Fibroblast of lung (primary cell): Measurements from ENCODE around the gene EXPH5. TPM values are rescaled to one million over a fixed set of nuclear protein-coding genes. Genes with fewer than 3 reads are reported as not detected.
A peak's percentile ranks its signal among the peaks of the same experiment; 100 is the strongest.

Experiments used
- DNase-seq, 2 donors: peaks; one replicate each; pipeline versions ENCODE4 v3.0.0 to v3.0.0-alpha.2; 2010; ENCODE audit warnings: low read depth in 2 of 2
- H2AFZ ChIP-seq: 2 replicates; pipeline ENCODE4 v1.5.1; 2012; ENCODE audit warnings: low read length, control low read depth, inconsistent platforms
- H3K27ac ChIP-seq: 2 replicates; pipeline ENCODE4 v1.5.1; 2011; ENCODE audit warnings: low read length, control low read depth; ENCODE audit not compliant: insufficient read depth
- H3K27me3 ChIP-seq: 2 replicates; pipeline ENCODE4 v1.5.1; 2011; ENCODE audit warnings: mild to moderate bottlenecking, low read length; ENCODE audit not compliant: control insufficient read depth, insufficient read depth
- H3K36me3 ChIP-seq: 2 replicates; pipeline ENCODE4 v1.5.1; 2011; ENCODE audit warnings: low read length; ENCODE audit not compliant: control insufficient read depth, insufficient read depth
- H3K4me1 ChIP-seq: 2 replicates; pipeline ENCODE4 v1.5.1; 2011; ENCODE audit warnings: low read length; ENCODE audit not compliant: control insufficient read depth, insufficient read depth; ENCODE audit errors: extremely low read depth
- H3K4me2 ChIP-seq: 2 replicates; pipeline ENCODE4 v1.5.1; 2011; ENCODE audit warnings: low read length, control low read depth; ENCODE audit not compliant: insufficient read depth; ENCODE audit errors: extremely low read depth
- H3K4me3 ChIP-seq, 4 experiments: fragments of 200-600 bp in 1 of 4; sonication (generic) in 1 of 4; replicated peaks in 1 of 4; 2 replicates each; pipeline ENCODE4 v1.5.1; 2011 to 2016; ENCODE audit warnings: low read length in 4 of 4, low read depth in 3 of 4, mild to moderate bottlenecking in 3 of 4, control low read depth in 2 of 4, inconsistent platforms in 1 of 4, mixed read lengths in 1 of 4; ENCODE audit not compliant: insufficient read depth in 1 of 4; ENCODE audit errors: control extremely low read depth in 1 of 4
- H3K79me2 ChIP-seq: 2 replicates; pipeline ENCODE4 v1.5.1; 2012; ENCODE audit warnings: mild to moderate bottlenecking, low read length, inconsistent platforms; ENCODE audit not compliant: control insufficient read depth, insufficient read depth
- H3K9ac ChIP-seq: 2 replicates; pipeline ENCODE4 v1.5.1; 2011; ENCODE audit warnings: mild to moderate bottlenecking, low read length, control low read depth; ENCODE audit not compliant: insufficient read depth
- H3K9me3 ChIP-seq: 2 replicates; pipeline ENCODE4 v1.5.1; 2012; ENCODE audit warnings: low read depth, low read length; ENCODE audit not compliant: control insufficient read depth, insufficient read depth
- H4K20me1 ChIP-seq: 2 replicates; pipeline ENCODE4 v1.5.1; 2011; ENCODE audit warnings: low read length; ENCODE audit not compliant: control insufficient read depth, insufficient read depth; ENCODE audit errors: extremely low read depth
- EZH2 ChIP-seq: IDR thresholded peaks from 2 replicates; pipeline ENCODE4 v1.5.1; 2012; ENCODE audit warnings: low read length, control low read depth, mild to moderate bottlenecking; ENCODE audit errors: missing control alignments
- polyA plus RNA-seq, 2 donors: library from polyadenylated mRNA; depleted of rRNA in 1 of 2; stranded (reverse) in 1 of 2; unstranded in 1 of 2; fragments of >200 nt; gene quantifications; 2 replicates each; pipeline ENCODE4 v1.2.1, GENCODE V29; 2011 to 2012; ENCODE audit warnings: missing spikeins in 1 of 2
- total RNA-seq: library from RNA; depleted of rRNA; stranded (reverse); fragments of >200 nt; gene quantifications from 2 replicates; pipeline ENCODE4 v1.2.1, GENCODE V29; 2014
- TF ChIP-seq, protein P1 (sequence below), 2 donors: IDR thresholded peaks in 1 of 2; conservative IDR thresholded peaks in 1 of 2; 1 replicate in 1 of 2; 2 replicates in 1 of 2; pipeline ENCODE4 v1.5.1; 2011 to 2012; ENCODE audit warnings: low read length in 2 of 2, control low read depth in 1 of 2, inconsistent platforms in 1 of 2, low read depth in 1 of 2, mild to moderate bottlenecking in 1 of 2

The EXPH5 gene
- total and polyA plus RNA-seq, 2 donors (not counting 1 experiment from before 2014, with no cell fraction given), result 2.9 to 11.2 TPM

DNA sequence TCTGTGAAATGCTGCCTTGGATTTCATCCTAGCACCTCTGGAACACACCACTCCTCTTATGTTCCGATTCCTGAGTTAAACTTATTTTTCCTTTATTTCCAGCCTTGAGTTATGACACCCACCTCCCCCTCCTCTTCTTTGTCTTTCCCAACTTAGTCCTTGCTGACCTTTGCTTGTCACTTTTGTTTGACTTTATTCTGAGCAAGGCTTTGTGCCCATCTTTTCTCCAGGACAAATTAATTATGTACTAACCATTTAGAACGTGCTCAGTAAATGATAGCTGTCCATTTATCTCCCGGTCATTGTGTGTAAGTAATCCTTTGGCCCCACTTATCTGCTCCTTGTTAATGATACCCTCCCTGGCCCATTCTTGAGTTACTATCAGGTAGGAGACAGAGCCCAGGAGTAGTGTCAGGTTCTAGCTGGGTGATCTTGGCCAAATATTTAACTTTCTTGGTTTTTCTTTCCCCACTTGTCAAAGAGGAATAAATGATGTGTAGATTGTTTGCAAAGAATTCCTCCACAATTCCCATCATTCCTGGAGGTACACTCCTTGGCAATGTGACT lies 44.2 kb downstream of the EXPH5 start:
- no peak for DNase-seq
- Histone ChIP-seq H4K20me1 (no peaks in the 10 kb centered on the region), H3K79me2 (no peaks in the 10 kb centered on the region), H3K27me3 (no peaks in the 10 kb centered on the region), H3K36me3 (no peaks in the 10 kb centered on the region), H2AFZ (no peak overlapping the region), H3K27ac (no peak overlapping the region), H3K9ac (no peak overlapping the region), H3K4me2 (no peak overlapping the region), H3K9me3 (no peaks in the 10 kb centered on the region), H3K4me1 (no peaks in the 10 kb centered on the region), H3K4me3 (no peak overlapping the region)
- TF ChIP-seq, protein P1, sequence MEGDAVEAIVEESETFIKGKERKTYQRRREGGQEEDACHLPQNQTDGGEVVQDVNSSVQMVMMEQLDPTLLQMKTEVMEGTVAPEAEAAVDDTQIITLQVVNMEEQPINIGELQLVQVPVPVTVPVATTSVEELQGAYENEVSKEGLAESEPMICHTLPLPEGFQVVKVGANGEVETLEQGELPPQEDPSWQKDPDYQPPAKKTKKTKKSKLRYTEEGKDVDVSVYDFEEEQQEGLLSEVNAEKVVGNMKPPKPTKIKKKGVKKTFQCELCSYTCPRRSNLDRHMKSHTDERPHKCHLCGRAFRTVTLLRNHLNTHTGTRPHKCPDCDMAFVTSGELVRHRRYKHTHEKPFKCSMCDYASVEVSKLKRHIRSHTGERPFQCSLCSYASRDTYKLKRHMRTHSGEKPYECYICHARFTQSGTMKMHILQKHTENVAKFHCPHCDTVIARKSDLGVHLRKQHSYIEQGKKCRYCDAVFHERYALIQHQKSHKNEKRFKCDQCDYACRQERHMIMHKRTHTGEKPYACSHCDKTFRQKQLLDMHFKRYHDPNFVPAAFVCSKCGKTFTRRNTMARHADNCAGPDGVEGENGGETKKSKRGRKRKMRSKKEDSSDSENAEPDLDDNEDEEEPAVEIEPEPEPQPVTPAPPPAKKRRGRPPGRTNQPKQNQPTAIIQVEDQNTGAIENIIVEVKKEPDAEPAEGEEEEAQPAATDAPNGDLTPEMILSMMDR (conservative IDR thresholded peaks at IDR 0.05 in 1 of 2, IDR thresholded peaks at IDR 0.05 in 1 of 2; ENCODE audit: low read depth in 1 of 2, low read length in 2 of 2), result no peak
- no peak for TF ChIP-seq EZH2

GRCh38 chr11:108545909-108546501 lies 47.6 kb downstream of the EXPH5 start:
- no peaks in the 10 kb centered on the region for H3K27me3 ChIP-seq
- H3K79me2 ChIP-seq, result no peaks in the 10 kb centered on the region
- TF ChIP-seq, protein P1 (conservative IDR thresholded peaks at IDR 0.05 in 1 of 2, IDR thresholded peaks at IDR 0.05 in 1 of 2; ENCODE audit: low read depth in 1 of 2, low read length in 2 of 2), result no peak
- TF ChIP-seq EZH2, result no peak
- no peak overlapping the region for H3K27ac ChIP-seq
- H3K9ac ChIP-seq, result no peak overlapping the region
- no peaks in the 10 kb centered on the region for H3K9me3 ChIP-seq
- no peak overlapping the region for H3K4me3 ChIP-seq
- H3K4me2 ChIP-seq, result no peak overlapping the region
- no peaks in the 10 kb centered on the region for H3K36me3 ChIP-seq
- no peaks in the 10 kb centered on the region for H3K4me1 ChIP-seq
- H2AFZ ChIP-seq, result no peak overlapping the region
- no peaks in the 10 kb centered on the region for H4K20me1 ChIP-seq
- DNase-seq, result no peak

- no peak overlapping the region for H3K9ac ChIP-seq
- TF ChIP-seq, protein P1 (conservative IDR thresholded peaks at IDR 0.05 in 1 of 2, IDR thresholded peaks at IDR 0.05 in 1 of 2; ENCODE audit: low read depth in 1 of 2, low read length in 2 of 2), result no peak
- no peak for TF ChIP-seq EZH2
- no peak overlapping the region for H3K27ac ChIP-seq
- no peaks in the 10 kb centered on the region for H3K36me3 ChIP-seq
- H3K27me3 ChIP-seq, result no peaks in the 10 kb centered on the region
- no peaks in the 10 kb centered on the region for H3K79me2 ChIP-seq
- no peak for DNase-seq
- peak overlapping the region; percentile 46 for H2AFZ ChIP-seq
- no peaks in the 10 kb centered on the region for H4K20me1 ChIP-seq
- H3K4me1 ChIP-seq, result no peaks in the 10 kb centered on the region
- no peaks in the 10 kb centered on the region for H3K9me3 ChIP-seq
- H3K4me2 ChIP-seq, result peak overlapping the region; percentile 4
- H3K4me3 ChIP-seq, result no peak overlapping the region
Observed at GRCh38 chr11:108543316-108543964, 50.1 kb downstream of the EXPH5 start.
